Ishikawa (cell line): ENCODE data around the gene CALHM3.

Experiments
- CEBPB ChIP-seq: IDR thresholded peaks from 2 replicates; pipeline ENCODE4 v1.6.1; 2012
- CREB1 ChIP-seq: IDR thresholded peaks from 2 replicates; pipeline ENCODE4 v1.6.1; 2012; ENCODE audit warnings: low read depth
- EGR1 ChIP-seq: IDR thresholded peaks from 2 replicates; pipeline ENCODE4 v1.6.1; 2012
- EP300 ChIP-seq: IDR thresholded peaks from 2 replicates; pipeline ENCODE4 v1.6.1; 2012; ENCODE audit warnings: borderline replicate concordance
- FOXM1 ChIP-seq: IDR thresholded peaks from 2 replicates; pipeline ENCODE4 v1.6.1; 2012; ENCODE audit warnings: low read depth, borderline replicate concordance
- NFIC ChIP-seq: IDR thresholded peaks from 2 replicates; pipeline ENCODE4 v1.6.1; 2012
- RAD21 ChIP-seq: IDR thresholded peaks from 2 replicates; pipeline ENCODE4 v1.6.1; 2012; ENCODE audit warnings: low read depth
- TAF1 ChIP-seq: IDR thresholded peaks from 2 replicates; pipeline ENCODE4 v1.6.1; 2012; ENCODE audit warnings: low read depth, mild to moderate bottlenecking
- TCF12 ChIP-seq: IDR thresholded peaks from 2 replicates; pipeline ENCODE4 v1.6.1; 2012; ENCODE audit warnings: low read depth
- TEAD4 ChIP-seq: IDR thresholded peaks from 2 replicates; pipeline ENCODE4 v1.6.1; 2012
- YY1 ChIP-seq: IDR thresholded peaks from 2 replicates; pipeline ENCODE4 v1.6.1; 2012; ENCODE audit warnings: low read depth
- ZBTB7A ChIP-seq: IDR thresholded peaks from 2 replicates; pipeline ENCODE4 v1.6.1; 2012; ENCODE audit warnings: low read depth
- TF ChIP-seq, protein P1 (sequence below): IDR thresholded peaks from 2 replicates; pipeline ENCODE4 v1.6.1; 2012; ENCODE audit warnings: low read depth, mild to moderate bottlenecking
- TF ChIP-seq, protein P2 (sequence below): IDR thresholded peaks from 2 replicates; pipeline ENCODE4 v1.6.1; 2012
- TF ChIP-seq, protein P3 (sequence below): IDR thresholded peaks from 2 replicates; pipeline ENCODE4 v1.6.1; 2012

The CALHM3 gene

DNA sequence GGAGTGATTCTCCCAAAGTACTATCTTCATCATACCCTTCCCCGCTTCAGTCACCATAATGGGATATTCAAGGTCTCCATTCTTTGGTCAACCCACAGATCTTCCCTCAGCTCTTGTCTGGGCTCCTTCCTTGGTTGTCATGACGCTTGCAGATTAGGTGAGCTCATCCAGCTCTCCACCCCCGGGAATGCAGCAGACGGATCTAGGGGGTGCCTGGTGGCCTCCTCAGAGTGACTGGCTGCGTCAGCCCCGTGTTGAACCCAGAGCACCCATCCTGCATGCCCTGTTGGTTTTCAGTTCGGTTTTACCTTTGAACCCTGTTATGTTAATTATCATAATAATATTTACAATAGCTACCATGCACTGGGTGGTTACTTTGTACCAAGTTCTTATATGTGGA, 20.8 kb upstream of the CALHM3 start:
- TF ChIP-seq TAF1 (no peak), YY1 (no peak), NFIC (no peak), RAD21 (no peak), ZBTB7A (no peak), CEBPB (no peak), EP300 (no peak), TEAD4 (no peak), CREB1 (no peak), EGR1 (no peak), TCF12 (no peak), FOXM1 (no peak)
- TF ChIP-seq, protein P1, sequence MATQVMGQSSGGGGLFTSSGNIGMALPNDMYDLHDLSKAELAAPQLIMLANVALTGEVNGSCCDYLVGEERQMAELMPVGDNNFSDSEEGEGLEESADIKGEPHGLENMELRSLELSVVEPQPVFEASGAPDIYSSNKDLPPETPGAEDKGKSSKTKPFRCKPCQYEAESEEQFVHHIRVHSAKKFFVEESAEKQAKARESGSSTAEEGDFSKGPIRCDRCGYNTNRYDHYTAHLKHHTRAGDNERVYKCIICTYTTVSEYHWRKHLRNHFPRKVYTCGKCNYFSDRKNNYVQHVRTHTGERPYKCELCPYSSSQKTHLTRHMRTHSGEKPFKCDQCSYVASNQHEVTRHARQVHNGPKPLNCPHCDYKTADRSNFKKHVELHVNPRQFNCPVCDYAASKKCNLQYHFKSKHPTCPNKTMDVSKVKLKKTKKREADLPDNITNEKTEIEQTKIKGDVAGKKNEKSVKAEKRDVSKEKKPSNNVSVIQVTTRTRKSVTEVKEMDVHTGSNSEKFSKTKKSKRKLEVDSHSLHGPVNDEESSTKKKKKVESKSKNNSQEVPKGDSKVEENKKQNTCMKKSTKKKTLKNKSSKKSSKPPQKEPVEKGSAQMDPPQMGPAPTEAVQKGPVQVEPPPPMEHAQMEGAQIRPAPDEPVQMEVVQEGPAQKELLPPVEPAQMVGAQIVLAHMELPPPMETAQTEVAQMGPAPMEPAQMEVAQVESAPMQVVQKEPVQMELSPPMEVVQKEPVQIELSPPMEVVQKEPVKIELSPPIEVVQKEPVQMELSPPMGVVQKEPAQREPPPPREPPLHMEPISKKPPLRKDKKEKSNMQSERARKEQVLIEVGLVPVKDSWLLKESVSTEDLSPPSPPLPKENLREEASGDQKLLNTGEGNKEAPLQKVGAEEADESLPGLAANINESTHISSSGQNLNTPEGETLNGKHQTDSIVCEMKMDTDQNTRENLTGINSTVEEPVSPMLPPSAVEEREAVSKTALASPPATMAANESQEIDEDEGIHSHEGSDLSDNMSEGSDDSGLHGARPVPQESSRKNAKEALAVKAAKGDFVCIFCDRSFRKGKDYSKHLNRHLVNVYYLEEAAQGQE, result no peak
- TF ChIP-seq, protein P2, sequence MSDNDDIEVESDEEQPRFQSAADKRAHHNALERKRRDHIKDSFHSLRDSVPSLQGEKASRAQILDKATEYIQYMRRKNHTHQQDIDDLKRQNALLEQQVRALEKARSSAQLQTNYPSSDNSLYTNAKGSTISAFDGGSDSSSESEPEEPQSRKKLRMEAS, result no peak

DNA sequence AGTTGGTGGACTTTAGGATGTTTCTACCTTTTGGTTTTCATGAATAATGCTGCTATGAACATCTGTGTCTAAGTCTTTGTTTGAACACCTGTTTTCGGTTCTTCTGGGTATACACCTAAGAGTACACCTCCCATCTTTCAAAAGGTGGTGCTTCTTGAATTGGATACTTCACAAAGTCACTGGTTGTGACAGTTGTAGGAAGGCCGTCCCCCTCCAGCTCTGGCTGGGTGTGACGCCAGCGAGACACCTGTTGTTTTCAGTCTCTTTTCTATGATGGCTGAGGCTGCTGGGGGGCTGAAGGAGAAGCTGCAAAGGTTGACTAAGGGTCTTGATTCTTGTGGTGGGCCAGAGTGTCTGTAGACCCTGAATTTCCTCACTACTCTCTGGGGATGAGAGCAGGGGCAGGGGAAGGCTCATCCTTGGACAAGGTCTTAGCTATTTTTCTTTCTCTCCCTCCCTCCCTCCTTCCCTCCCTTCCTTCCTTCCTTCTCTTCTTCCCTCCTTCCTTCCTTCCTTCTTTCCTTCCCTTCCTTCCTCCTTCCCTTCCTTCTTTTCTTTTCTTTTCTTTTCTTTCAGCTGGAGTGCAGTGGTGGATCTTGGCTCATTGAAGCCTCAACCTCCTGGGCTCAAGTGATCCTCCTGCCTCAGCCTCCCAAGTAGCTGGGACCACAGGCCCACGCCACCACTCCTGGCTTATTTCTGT, 20.0 kb upstream of the CALHM3 start:
- TF ChIP-seq CEBPB (no peak), TAF1 (no peak), EGR1 (no peak), TEAD4 (no peak), CREB1 (no peak), RAD21 (no peak), YY1 (no peak), EP300 (no peak), NFIC (no peak), FOXM1 (no peak), ZBTB7A (no peak), TCF12 (no peak)
- TF ChIP-seq, protein P1, result no peak
- TF ChIP-seq, protein P3, sequence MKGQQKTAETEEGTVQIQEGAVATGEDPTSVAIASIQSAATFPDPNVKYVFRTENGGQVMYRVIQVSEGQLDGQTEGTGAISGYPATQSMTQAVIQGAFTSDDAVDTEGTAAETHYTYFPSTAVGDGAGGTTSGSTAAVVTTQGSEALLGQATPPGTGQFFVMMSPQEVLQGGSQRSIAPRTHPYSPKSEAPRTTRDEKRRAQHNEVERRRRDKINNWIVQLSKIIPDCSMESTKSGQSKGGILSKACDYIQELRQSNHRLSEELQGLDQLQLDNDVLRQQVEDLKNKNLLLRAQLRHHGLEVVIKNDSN, result no peak
- TF ChIP-seq, protein P2, result no peak

DNA sequence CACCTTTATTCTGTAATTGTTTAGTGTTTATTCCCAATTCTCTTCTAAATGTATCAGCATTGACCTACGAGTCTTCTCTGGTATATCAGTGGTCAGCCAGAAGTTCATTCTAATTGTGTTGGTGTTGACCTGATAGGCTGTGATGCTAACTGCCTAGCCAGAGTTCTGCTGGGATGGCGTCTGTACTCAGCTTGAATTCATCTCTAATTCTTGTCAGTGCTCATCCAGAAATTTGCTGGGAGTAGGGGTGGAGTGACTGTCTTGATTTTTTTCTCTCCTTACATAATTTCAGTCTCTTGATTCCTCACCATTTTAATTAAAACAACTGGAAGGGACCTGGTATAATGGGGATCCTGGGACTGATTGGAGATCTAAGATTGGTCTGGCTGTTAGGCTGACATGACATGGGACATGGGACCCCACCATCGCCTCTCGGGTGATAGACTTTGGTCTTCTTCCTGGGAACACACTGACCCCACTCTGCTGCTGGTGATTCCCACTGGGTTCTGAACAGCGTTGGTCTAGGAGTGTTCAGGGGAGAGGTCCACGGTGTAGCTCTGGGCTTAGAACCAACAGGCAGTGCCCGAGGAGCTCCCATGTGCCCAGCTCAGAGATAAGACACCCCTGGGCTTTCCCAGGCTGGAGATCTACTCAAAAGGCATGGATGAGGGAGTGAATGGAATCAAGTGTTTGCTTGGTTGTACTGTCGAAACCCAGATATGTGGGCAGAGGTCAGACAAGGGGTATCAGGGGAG, 18.3 kb upstream of the CALHM3 start:
- TF ChIP-seq, protein P2, result no peak
- TF ChIP-seq NFIC, result no peak
- TF ChIP-seq EGR1, result no peak
- no peak for TF ChIP-seq ZBTB7A
- TF ChIP-seq TEAD4, result no peak
- TF ChIP-seq CEBPB, result no peak
- TF ChIP-seq RAD21, result no peak
- TF ChIP-seq TCF12, result no peak
- TF ChIP-seq YY1, result no peak
- TF ChIP-seq, protein P1, result no peak

DNA sequence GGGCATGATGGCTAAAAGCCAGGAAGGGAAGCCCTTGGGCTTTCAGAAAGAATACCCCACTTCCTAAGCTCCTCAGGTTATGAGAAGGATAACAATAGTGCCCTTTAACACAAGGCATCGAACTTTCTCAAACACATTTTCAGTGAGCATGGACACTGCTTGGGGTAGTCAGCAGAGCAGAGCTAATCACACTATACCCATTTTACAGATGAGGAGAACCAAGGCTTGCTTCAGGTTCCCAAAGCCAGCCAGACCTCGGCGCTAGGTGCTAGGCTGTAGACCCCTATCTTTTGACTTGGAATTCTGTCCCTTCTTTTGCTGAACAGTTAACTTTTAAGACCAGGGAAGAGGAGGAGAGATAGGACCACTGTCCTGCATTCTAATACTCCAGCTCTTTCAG, 16.3 kb upstream of the CALHM3 start:
- TF ChIP-seq CREB1 (no peak), EP300 (no peak), EGR1 (no peak), YY1 (no peak), NFIC (no peak)
